Neural progenitor cell (in vitro differentiated cells): Measurements from ENCODE around the gene HSD17B1.

Source experiments
- EZH2 ChIP-seq: fragments of 200-600 bp; sonication (generic); IDR thresholded peaks from 2 replicates; pipeline ENCODE4 v1.6.1; 2017; ENCODE audit warnings: antibody characterized with exemption, mild to moderate bottlenecking, moderate library complexity
- EZH2phosphoT487 ChIP-seq: fragments of 200-600 bp; sonication (generic); IDR thresholded peaks from 2 replicates; pipeline ENCODE4 v1.6.1; 2017; ENCODE audit warnings: antibody characterized with exemption
- TF ChIP-seq, protein P1 (sequence below): fragments of 200-600 bp; sonication (generic); IDR thresholded peaks from 2 replicates; pipeline ENCODE4 v1.5.1; 2017; ENCODE audit warnings: antibody characterized with exemption, mild to moderate bottlenecking

DNA sequence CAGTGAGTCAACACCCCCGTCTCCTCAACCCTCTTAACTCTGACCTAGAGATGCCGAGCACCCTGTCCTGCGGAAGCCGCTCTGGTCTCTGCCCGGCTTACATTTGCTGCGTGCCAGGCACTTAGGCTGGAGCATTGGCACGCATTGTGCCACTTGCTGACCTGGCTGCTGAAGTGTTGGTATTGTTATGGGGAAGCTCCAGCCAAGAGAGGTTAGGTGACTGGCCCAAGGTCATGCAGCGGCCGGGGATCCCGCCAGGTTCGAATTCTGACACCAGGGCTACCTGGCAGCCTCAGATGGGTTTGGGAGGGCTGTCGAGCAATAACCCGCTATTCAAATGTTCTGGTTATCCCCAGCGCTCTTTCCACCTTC is 5.0 kb upstream of the HSD17B1 start:
- TF ChIP-seq, protein P1, sequence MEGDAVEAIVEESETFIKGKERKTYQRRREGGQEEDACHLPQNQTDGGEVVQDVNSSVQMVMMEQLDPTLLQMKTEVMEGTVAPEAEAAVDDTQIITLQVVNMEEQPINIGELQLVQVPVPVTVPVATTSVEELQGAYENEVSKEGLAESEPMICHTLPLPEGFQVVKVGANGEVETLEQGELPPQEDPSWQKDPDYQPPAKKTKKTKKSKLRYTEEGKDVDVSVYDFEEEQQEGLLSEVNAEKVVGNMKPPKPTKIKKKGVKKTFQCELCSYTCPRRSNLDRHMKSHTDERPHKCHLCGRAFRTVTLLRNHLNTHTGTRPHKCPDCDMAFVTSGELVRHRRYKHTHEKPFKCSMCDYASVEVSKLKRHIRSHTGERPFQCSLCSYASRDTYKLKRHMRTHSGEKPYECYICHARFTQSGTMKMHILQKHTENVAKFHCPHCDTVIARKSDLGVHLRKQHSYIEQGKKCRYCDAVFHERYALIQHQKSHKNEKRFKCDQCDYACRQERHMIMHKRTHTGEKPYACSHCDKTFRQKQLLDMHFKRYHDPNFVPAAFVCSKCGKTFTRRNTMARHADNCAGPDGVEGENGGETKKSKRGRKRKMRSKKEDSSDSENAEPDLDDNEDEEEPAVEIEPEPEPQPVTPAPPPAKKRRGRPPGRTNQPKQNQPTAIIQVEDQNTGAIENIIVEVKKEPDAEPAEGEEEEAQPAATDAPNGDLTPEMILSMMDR, result no peak
- TF ChIP-seq EZH2, result no peak
- TF ChIP-seq EZH2phosphoT487, result no peak
